Ishikawa (cell line): ENCODE measurements around the gene NFX1.

Source experiments
- CEBPB ChIP-seq: IDR thresholded peaks from 2 replicates; pipeline ENCODE4 v1.6.1; 2012
- CREB1 ChIP-seq: IDR thresholded peaks from 2 replicates; pipeline ENCODE4 v1.6.1; 2012; ENCODE audit warnings: low read depth
- EGR1 ChIP-seq: IDR thresholded peaks from 2 replicates; pipeline ENCODE4 v1.6.1; 2012
- EP300 ChIP-seq: IDR thresholded peaks from 2 replicates; pipeline ENCODE4 v1.6.1; 2012; ENCODE audit warnings: borderline replicate concordance
- FOXM1 ChIP-seq: IDR thresholded peaks from 2 replicates; pipeline ENCODE4 v1.6.1; 2012; ENCODE audit warnings: low read depth, borderline replicate concordance
- MAX ChIP-seq: IDR thresholded peaks from 2 replicates; pipeline ENCODE4 v1.6.1; 2012
- NFIC ChIP-seq: IDR thresholded peaks from 2 replicates; pipeline ENCODE4 v1.6.1; 2012
- RAD21 ChIP-seq: IDR thresholded peaks from 2 replicates; pipeline ENCODE4 v1.6.1; 2012; ENCODE audit warnings: low read depth
- TAF1 ChIP-seq: IDR thresholded peaks from 2 replicates; pipeline ENCODE4 v1.6.1; 2012; ENCODE audit warnings: low read depth, mild to moderate bottlenecking
- TCF12 ChIP-seq: IDR thresholded peaks from 2 replicates; pipeline ENCODE4 v1.6.1; 2012; ENCODE audit warnings: low read depth
- TEAD4 ChIP-seq: IDR thresholded peaks from 2 replicates; pipeline ENCODE4 v1.6.1; 2012
- YY1 ChIP-seq: IDR thresholded peaks from 2 replicates; pipeline ENCODE4 v1.6.1; 2012; ENCODE audit warnings: low read depth
- ZBTB7A ChIP-seq: IDR thresholded peaks from 2 replicates; pipeline ENCODE4 v1.6.1; 2012; ENCODE audit warnings: low read depth
- TF ChIP-seq, protein P1 (sequence below): IDR thresholded peaks from 2 replicates; pipeline ENCODE4 v1.6.1; 2012
- TF ChIP-seq, protein P2 (sequence below): IDR thresholded peaks from 2 replicates; pipeline ENCODE4 v1.6.1; 2012; ENCODE audit warnings: low read depth, mild to moderate bottlenecking

Gene NFX1

DNA sequence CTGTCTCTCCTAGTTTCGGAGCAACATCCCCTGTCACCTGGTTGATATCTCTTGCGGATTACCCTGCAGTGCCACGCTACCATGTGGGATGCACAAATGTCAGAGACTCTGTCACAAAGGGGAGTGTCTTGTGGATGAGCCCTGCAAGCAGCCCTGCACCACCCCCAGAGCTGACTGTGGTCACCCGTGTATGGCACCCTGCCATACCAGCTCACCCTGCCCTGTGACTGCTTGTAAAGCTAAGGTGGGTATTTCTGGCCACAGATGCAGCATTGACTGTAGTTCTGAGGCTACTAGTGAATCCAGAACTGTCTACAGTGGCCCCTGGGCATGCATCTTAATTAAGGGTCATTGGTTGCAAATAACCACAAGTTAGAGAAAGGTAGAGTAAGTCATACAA is 61.2 kb downstream of the NFX1 start:
- TF ChIP-seq CEBPB, result no peak
- no peak for TF ChIP-seq CREB1
- TF ChIP-seq ZBTB7A, result no peak
- TF ChIP-seq YY1, result no peak
- no peak for TF ChIP-seq TAF1
- TF ChIP-seq NFIC, result no peak
- no peak for TF ChIP-seq EP300
- no peak for TF ChIP-seq RAD21
- TF ChIP-seq, protein P1, sequence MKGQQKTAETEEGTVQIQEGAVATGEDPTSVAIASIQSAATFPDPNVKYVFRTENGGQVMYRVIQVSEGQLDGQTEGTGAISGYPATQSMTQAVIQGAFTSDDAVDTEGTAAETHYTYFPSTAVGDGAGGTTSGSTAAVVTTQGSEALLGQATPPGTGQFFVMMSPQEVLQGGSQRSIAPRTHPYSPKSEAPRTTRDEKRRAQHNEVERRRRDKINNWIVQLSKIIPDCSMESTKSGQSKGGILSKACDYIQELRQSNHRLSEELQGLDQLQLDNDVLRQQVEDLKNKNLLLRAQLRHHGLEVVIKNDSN, result no peak

GRCh38 chr9:33354651-33355211 is 64.4 kb downstream of the NFX1 start:
- TF ChIP-seq TAF1, result no peak

GRCh38 chr9:33355933-33356332 is 65.6 kb downstream of the NFX1 start:
- TF ChIP-seq EGR1 (no peak), TAF1 (no peak), FOXM1 (no peak), TEAD4 (no peak), EP300 (no peak), RAD21 (no peak), ZBTB7A (no peak), TCF12 (no peak), MAX (no peak), CEBPB (no peak), YY1 (no peak)
- TF ChIP-seq, protein P1, result no peak

- TF ChIP-seq MAX, result no peak
- TF ChIP-seq, protein P2, sequence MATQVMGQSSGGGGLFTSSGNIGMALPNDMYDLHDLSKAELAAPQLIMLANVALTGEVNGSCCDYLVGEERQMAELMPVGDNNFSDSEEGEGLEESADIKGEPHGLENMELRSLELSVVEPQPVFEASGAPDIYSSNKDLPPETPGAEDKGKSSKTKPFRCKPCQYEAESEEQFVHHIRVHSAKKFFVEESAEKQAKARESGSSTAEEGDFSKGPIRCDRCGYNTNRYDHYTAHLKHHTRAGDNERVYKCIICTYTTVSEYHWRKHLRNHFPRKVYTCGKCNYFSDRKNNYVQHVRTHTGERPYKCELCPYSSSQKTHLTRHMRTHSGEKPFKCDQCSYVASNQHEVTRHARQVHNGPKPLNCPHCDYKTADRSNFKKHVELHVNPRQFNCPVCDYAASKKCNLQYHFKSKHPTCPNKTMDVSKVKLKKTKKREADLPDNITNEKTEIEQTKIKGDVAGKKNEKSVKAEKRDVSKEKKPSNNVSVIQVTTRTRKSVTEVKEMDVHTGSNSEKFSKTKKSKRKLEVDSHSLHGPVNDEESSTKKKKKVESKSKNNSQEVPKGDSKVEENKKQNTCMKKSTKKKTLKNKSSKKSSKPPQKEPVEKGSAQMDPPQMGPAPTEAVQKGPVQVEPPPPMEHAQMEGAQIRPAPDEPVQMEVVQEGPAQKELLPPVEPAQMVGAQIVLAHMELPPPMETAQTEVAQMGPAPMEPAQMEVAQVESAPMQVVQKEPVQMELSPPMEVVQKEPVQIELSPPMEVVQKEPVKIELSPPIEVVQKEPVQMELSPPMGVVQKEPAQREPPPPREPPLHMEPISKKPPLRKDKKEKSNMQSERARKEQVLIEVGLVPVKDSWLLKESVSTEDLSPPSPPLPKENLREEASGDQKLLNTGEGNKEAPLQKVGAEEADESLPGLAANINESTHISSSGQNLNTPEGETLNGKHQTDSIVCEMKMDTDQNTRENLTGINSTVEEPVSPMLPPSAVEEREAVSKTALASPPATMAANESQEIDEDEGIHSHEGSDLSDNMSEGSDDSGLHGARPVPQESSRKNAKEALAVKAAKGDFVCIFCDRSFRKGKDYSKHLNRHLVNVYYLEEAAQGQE, result no peak
- TF ChIP-seq, protein P1, result no peak
- no peak for TF ChIP-seq TAF1
Observed at GRCh38 chr9:33364127-33364526, 73.8 kb downstream of the NFX1 start.

DNA sequence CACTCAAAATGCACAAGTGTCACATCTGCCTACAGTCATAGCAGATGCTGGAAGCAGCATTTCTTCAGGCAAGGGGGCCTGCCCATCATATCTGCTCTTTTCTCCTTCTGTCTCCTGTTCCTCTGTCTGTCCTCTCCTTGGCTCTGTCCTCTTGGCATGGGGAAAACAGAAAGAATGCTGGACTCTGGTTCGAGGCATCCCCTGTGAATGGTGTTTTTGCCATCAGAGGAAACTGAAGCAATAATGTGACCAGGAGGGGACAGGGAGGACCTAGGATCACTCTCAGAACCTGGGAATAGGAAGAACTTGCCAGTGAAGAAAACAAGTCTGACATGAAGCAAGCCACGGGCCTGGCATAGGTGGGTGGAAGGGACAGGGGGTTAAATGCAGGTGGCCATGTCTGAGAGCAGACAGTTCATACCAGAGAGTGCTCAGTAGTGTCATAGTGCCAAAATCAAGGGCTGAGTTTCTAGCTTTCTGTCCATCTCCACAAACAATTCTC is 76.7 kb downstream of the NFX1 start:
- TF ChIP-seq TAF1 (no peak), TEAD4 (no peak), MAX (no peak), TCF12 (no peak), CEBPB (no peak), NFIC (no peak), YY1 (no peak), ZBTB7A (no peak), CREB1 (no peak), EP300 (no peak), RAD21 (no peak), EGR1 (no peak), FOXM1 (no peak)
- TF ChIP-seq, protein P1, result no peak
- TF ChIP-seq, protein P2, result no peak

DNA sequence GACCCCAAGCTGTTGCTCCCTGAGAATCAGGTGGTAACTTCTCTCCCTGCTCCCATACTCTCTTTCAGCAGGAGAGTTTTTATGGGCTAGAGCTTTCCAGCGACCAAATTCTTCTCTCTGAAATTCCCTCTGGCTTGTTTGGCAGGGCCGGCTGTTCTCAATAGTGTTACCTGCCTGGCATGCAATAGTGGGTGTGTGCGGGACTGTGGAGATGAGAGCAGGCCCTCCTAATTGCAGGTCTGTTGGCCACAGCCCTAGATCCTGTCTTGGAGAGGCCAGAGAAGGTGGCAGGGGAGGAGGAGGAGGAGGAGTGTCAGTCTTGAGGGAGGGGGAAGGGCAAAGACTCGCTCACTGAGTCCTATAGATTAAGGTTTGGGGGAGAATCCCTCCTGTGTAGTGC is 82.6 kb downstream of the NFX1 start:
- TF ChIP-seq CREB1 (no peak), YY1 (no peak), ZBTB7A (no peak), RAD21 (no peak), FOXM1 (no peak), CEBPB (no peak)
- TF ChIP-seq, protein P1, result no peak
